Astrocyte of the cerebellum (primary cell): ENCODE measurements around the gene CA10.

ENCODE experiments used
- DNase-seq: peaks from one replicate; pipeline ENCODE4 v3.0.0-alpha.2; 2011; ENCODE audit warnings: low read depth
- H3K4me3 ChIP-seq: 2 replicates; pipeline ENCODE4 v1.5.1; 2011; ENCODE audit warnings: mild to moderate bottlenecking, low read depth, low read length, moderate library complexity
- in situ Hi-C: cut with HindIII; loops from 2 replicates; pipeline ENCODE4 v1.10.0; 2017; ENCODE audit warnings: low sequenced_read_pairs
- TF ChIP-seq, protein P1 (sequence below): IDR thresholded peaks from 2 replicates; pipeline ENCODE4 v1.5.1; 2012; ENCODE audit warnings: low read length, low read depth, moderate library complexity, mild to moderate bottlenecking; ENCODE audit errors: missing control alignments

Gene CA10

GRCh38 chr17:51702963-51703360 is 455.6 kb downstream of the CA10 start:
- TF ChIP-seq, protein P1, sequence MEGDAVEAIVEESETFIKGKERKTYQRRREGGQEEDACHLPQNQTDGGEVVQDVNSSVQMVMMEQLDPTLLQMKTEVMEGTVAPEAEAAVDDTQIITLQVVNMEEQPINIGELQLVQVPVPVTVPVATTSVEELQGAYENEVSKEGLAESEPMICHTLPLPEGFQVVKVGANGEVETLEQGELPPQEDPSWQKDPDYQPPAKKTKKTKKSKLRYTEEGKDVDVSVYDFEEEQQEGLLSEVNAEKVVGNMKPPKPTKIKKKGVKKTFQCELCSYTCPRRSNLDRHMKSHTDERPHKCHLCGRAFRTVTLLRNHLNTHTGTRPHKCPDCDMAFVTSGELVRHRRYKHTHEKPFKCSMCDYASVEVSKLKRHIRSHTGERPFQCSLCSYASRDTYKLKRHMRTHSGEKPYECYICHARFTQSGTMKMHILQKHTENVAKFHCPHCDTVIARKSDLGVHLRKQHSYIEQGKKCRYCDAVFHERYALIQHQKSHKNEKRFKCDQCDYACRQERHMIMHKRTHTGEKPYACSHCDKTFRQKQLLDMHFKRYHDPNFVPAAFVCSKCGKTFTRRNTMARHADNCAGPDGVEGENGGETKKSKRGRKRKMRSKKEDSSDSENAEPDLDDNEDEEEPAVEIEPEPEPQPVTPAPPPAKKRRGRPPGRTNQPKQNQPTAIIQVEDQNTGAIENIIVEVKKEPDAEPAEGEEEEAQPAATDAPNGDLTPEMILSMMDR: no peak
- DNase-seq: no peak
- H3K4me3 ChIP-seq: no peak overlapping the region
- in situ Hi-C loops: no loop called here

DNA sequence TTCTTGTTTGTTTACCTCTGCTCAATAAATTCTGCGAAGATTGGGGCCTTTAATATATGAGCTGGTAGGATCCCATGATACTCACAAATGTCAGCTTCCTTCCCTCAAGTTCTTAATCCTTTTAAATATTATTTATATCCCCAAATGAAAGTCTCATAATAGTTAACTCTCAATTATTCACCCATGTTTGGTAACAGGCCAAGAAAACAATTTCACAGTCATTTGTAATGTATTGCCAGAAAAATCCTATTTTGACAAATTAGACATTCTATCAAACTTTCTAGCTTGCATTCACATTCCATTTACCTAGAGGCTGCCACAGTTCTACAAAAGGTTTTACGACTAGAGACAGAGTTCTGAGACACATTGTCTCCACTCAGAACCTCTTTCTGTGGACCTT is 457.0 kb downstream of the CA10 start:
- H3K4me3 ChIP-seq: no peak overlapping the region
- no peak for DNase-seq
- TF ChIP-seq, protein P1: no peak
- in situ Hi-C loops: no loop called here

DNA sequence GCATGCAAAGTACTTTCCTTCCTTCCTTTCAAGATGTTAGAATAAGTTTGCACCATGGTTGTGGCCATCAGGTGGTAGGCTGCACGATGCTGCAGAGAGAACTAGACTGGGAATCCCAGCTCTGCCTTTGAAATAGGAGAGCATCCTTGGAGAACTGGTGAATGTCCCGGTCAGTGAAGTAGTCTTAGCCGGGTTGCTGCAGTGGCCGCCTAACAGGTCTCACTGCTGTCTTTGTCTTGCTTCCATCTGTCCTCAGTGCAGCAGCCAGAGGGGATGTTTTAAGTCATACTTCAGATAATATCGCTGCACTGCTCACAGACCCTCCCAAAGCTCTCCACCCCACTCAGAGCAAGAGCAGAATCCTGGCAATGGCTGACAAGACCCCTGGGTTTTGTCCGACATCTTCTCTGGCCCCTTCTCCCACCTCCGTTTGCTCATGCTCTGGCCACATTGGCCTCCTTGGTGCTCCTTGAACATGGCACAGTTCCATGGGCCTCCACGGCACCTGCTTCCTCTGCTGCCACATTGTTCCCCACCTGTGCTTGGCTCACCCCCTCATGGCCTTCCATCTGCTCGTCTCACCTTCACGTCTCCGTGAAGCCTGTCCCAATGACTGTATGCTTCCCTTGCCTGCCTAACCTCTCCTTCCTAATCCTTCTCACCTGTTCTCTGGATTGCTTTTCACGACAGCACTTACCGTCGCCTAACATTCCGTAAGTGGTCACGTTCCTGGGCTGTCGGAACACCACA is 458.3 kb downstream of the CA10 start:
- in situ Hi-C loops: no loop called here
- no peak overlapping the region for H3K4me3 ChIP-seq
- TF ChIP-seq, protein P1: no peak
- no peak for DNase-seq

DNA sequence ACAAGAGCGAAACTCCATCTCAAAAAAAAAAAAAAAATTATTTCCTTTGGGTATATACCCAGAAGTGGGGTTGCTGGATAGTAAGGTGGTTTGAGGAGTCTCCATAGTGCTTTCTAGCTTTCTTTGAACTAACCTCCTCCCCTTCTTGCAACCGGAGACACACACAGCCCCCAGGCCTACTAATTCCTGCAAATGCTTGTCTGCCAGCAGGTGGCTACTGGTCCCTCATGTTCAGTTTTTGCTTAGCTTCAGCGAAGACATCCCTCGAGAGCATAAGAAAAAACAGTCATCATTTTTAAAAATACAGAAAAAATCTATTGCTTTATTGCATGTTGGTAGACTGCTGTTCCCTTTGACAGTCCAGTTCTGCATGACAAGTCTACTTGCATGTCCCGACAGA is 459.2 kb downstream of the CA10 start:
- DNase-seq: no peak
- in situ Hi-C loops: no loop called here
- TF ChIP-seq, protein P1: no peak
- no peak overlapping the region for H3K4me3 ChIP-seq

GRCh38 chr17:51692917-51693316 is 465.6 kb downstream of the CA10 start:
- TF ChIP-seq, protein P1: no peak
- in situ Hi-C loops: no loop called here
- no peak overlapping the region for H3K4me3 ChIP-seq
- DNase-seq: no peak

GRCh38 chr17:51687887-51688286 is 470.6 kb downstream of the CA10 start:
- no peak overlapping the region for H3K4me3 ChIP-seq
- in situ Hi-C loops: loop anchor here (10.0 kb wide), 1 partner anchor 227 kb away; no protein-coding TSS in a partner anchor
- DNase-seq: no peak
- TF ChIP-seq, protein P1: no peak
